Femur (tissue), 1 donor: ENCODE data around the gene BMP8B.

Source experiments
- DNase-seq: peaks from one replicate; pipeline ENCODE4 v3.0.0-alpha.2; 2017

BMP8B gene

DNA sequence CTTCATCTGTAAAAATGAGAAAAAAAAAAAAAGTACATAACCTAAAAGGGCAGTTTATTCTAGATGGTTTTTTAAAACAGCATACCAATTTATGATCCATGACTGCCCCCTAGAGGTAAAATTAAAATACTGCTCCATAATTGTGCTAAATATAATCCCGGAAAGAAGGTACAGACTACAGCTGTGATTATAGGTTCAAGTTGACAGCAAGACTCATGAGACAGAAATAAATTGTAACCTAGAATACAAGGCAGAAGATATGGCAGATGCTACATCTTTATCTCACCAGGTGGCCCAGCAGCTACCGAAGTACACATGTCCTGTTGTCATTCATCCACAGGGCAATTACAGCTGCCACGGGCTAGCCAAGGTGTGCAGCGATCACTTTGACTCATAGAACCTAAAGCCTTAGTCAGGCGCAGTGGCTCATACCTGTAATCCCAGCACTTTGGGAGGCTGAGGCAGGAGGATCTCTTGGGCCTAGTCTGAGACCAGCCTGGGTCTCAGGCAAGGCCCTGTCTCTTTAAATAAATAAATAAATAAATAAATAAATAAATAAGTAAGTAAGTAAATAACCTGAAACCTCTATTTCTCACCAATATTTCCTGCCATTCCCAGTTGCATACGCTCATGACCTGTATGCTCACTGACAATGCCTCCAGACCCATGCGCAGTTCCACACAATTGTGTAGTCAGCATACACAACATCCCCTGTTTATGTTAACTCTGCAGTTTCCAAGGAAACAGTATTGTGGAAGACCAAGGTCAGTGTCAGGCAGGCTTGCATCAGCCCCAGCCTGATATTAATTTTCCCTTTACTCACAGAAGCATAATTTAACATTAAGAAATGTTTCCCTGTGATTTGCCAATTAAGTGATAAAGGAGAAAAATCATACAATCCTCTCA is 68.3 kb downstream of the BMP8B start:
- no peak for DNase-seq

DNA sequence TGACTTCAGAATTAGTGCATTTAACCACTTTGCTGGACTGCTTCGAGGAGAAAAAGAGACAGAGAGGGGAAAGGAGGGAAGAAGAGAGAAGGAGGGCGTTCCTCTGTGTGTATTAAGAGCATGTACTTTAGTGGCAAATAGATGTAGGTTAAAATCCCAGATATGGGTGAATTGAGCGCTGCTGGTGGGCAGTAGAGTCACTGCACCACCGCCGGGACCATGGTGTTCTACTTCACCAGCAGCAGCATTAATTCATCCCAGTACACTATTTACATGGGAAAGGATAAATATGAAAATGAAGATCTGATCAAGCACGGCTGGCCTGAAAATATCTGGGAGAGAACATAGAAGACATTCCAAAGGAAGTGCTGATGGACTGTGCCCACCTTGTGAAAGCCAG is 70.9 kb downstream of the BMP8B start:
- no peak for DNase-seq

DNA sequence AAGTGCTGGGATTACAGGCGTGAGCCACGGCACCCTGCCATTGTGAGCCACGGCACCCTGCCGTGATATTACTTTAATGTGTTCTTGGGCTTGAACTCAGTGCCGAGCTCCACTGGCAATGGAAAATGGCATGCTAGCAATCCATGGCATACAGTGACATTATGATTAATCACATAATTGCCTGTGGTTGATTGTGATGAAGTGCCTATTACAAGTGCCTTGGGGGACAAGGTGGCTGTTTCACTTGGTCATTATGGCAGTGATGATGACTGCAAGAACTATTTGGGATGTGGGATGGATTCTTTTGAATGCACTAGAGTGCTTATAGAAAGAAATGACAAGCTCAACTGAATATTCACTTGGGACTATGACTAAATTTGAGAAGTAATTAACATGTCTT is 75.1 kb downstream of the BMP8B start:
- DNase-seq, result no peak

DNA sequence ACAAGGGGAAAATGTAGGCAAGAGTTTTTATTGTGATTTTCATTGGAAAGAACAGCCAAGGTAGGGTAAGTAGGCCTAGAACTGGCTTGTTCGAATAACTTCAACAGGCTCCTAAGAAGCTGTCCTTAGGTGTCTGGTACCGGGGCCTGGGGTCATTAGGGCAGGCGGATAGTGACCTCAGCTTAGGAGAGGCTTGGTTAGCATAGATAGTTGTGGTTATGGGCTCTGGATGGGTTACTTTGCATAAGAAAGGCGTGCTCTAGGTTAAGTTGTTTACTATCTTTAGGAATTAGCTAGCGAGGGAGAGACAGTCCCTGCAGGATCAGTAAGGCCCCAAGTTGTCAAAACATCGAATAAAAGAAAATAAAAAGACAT is 76.7 kb downstream of the BMP8B start:
- no peak for DNase-seq

DNA sequence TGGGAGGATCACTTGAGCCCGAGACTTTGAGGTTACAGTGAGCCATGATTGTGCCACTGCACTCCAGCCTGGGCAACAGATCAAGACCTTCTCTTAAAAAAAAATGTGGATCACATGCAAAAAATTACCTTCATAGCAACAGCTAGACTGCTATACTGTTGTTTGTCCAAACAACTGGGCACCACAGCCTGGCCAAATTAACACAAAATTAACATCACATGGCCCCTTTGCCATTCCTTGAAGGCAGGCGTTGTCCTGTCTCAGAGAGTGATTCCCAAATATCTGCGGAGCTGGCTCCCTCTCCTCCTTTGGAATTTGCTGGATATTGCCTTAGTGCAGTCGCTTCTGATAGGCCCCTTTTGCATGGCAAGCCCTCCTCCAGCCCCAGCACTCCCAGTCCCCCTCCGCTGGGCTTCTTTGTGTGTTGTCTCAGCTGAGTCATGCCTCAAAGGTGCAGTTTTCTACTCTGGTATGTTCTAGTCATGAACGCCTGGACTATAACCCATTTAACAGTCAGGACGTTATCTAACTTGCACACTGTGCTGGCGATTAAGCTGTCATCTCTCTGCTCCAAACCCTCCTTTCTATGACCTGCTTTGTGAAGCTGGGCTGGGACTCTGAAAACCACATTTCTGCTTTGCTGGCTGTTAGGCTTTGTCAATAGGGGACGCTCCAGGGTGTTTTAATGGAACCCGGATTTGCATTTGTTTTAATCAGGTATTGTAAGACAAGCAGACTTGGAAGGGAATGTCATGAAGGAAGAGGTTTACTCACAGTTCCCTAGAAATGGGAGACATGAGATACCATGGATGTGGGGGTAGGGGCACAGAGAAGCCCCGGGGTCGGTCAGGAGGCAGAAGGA is 77.3 kb downstream of the BMP8B start:
- DNase-seq, result no peak

DNA sequence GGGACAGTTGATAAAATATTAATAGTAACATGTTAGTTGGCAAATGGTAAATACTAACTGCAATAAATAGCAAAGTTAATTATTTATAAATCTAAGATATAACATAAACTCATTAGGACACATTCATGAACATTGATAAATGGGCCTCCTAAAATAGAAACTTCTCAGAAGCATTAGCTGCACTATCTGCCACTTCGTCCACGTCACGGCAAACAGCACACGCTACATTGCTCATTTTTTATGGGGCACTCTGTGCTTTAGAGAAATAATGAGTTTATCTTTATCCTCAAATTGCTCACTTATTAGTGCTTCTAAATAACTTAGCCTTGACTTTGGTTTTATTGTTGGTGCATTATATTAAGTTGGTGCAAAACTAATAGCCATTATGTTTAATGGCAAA is 81.2 kb downstream of the BMP8B start:
- no peak for DNase-seq
